HCT116 (cell line): ENCODE results near the gene DBNL. TPM values are rescaled to one million over a fixed set of nuclear protein-coding genes. Genes with fewer than 3 reads are reported as not detected.

Experiments
- ATAC-seq: fragments of 200-7000 bp; cut with Tn5 transposase; 2 replicates; pipeline ENCODE4 v1.9.1; 2020; ENCODE audit warnings: mild to moderate bottlenecking, moderate library complexity
- BruUV-seq: library from RNA; stranded (reverse); fragments of 400-500 nt; replicated peaks from 2 replicates; lab custom pipeline; 2021; lab: Mats Ljungman, UMichigan
- CTCF ChIA-PET: fragments of 300-600 bp; sonication (Branson Sonifier 250); formaldehyde crosslinking; loops from one replicate; lab custom pipeline; 2021; ENCODE audit warnings: antibody characterized with exemption; lab: Charles Lee
- POLR2A ChIA-PET: fragments of 300-600, 350-600 bp; sonication (Branson Sonifier 250); formaldehyde crosslinking; loops from one replicate; lab custom pipeline; 2021; ENCODE audit warnings: antibody characterized with exemption; lab: Charles Lee
- RAD21 ChIA-PET, 2 experiments: fragments of 300-600 bp; sonication (Branson Sonifier 250); formaldehyde crosslinking; loops; one replicate each; lab custom pipeline; 2023; ENCODE audit warnings: low total read pairs in 2 of 2; ENCODE audit not compliant: uncharacterized antibody in 2 of 2, unreplicated experiment in 2 of 2, low non-redundant PET in 1 of 2; lab: Charles Lee
- DNase-seq: peaks from one replicate; pipeline ENCODE4 v3.0.0-alpha.2; 2010; ENCODE audit warnings: low read depth, low spot score
- H2AFZ ChIP-seq: fragments of 200-600 bp; shearing (Covaris generic), sonication (generic); 2 replicates; pipeline ENCODE4 v1.6.1; 2017; ENCODE audit warnings: low read depth, mixed run types, mixed read lengths, antibody characterized with exemption, low read length; ENCODE audit not compliant: poor library complexity, severe bottlenecking
- H3K27ac ChIP-seq: 2 replicates; pipeline ENCODE4 v1.5.1; 2012; ENCODE audit warnings: low read depth, low read length
- H3K27me3 ChIP-seq: fragments of 200-600 bp; sonication (generic); 2 replicates; pipeline ENCODE4 v1.6.1; 2016; ENCODE audit warnings: mixed run types, low read length, mixed read lengths; ENCODE audit not compliant: insufficient read depth
- H3K36me3 ChIP-seq, 2 experiments: fragments of 200-500 bp in 1 of 2; fragments of 200-600 bp in 1 of 2; sonication (Bioruptor generic) in 1 of 2; sonication (generic) in 1 of 2; 2 replicates each; pipeline versions ENCODE4 v1.5.1 to v1.6.1; 2014 to 2016; ENCODE audit warnings: low read length in 2 of 2, inconsistent platforms in 1 of 2, mixed read lengths in 1 of 2, mixed run types in 1 of 2; ENCODE audit not compliant: insufficient read depth in 2 of 2, control insufficient read depth in 1 of 2
- H3K4me1 ChIP-seq, 2 experiments: fragments of 200-600 bp in 1 of 2; sonication (generic) in 1 of 2; 2 replicates each; pipeline versions ENCODE4 v1.5.1 to v1.6.1; 2012 to 2017; ENCODE audit warnings: low read length in 2 of 2, inconsistent platforms in 1 of 2, mild to moderate bottlenecking in 1 of 2, mixed read lengths in 1 of 2, mixed run types in 1 of 2, moderate library complexity in 1 of 2; ENCODE audit not compliant: insufficient read depth in 2 of 2, control insufficient read depth in 1 of 2
- H3K4me2 ChIP-seq: fragments of 200-600 bp; sonication (generic); 2 replicates; pipeline ENCODE4 v1.6.1; 2017; ENCODE audit warnings: mixed run types, low read length, mixed read lengths
- H3K4me3 ChIP-seq, 2 experiments: fragments of 200-600 bp in 1 of 2; sonication (generic) in 1 of 2; replicated peaks in 1 of 2; 2 replicates each; pipeline ENCODE4 v1.5.1; 2011 to 2016; ENCODE audit warnings: low read length in 2 of 2, control low read depth in 1 of 2, low read depth in 1 of 2, mild to moderate bottlenecking in 1 of 2, mixed read lengths in 1 of 2, mixed run types in 1 of 2
- H3K79me2 ChIP-seq: fragments of 200-600 bp; sonication (generic); 2 replicates; pipeline ENCODE4 v1.6.1; 2017; ENCODE audit warnings: mild to moderate bottlenecking, mixed run types, low read length, moderate library complexity, mixed read lengths; ENCODE audit not compliant: insufficient read depth
- H3K9ac ChIP-seq: fragments of 200-600 bp; sonication (generic); 2 replicates; pipeline ENCODE4 v1.6.1; 2016; ENCODE audit warnings: low read length, mixed read lengths
- H3K9me2 ChIP-seq: fragments of 200-600 bp; sonication (generic), shearing (Covaris generic); 2 replicates; pipeline ENCODE4 v1.6.1; 2017; ENCODE audit warnings: mixed run types, mild to moderate bottlenecking, moderate library complexity; ENCODE audit not compliant: insufficient read depth
- H3K9me3 ChIP-seq, 2 experiments: fragments of 200-500 bp in 1 of 2; fragments of 200-600 bp in 1 of 2; sonication (Bioruptor generic) in 1 of 2; sonication (generic) in 1 of 2; 2 replicates each; pipeline ENCODE4 v1.6.1; 2014 to 2017; ENCODE audit warnings: low read length in 2 of 2, mixed read lengths in 2 of 2, inconsistent platforms in 1 of 2, low read depth in 1 of 2, mild to moderate bottlenecking in 1 of 2, mixed run types in 1 of 2, moderate library complexity in 1 of 2; ENCODE audit not compliant: control insufficient read depth in 1 of 2, insufficient read depth in 1 of 2
- H4K20me1 ChIP-seq: fragments of 200-600 bp; sonication (generic), shearing (Covaris generic); 2 replicates; pipeline ENCODE4 v1.6.1; 2017; ENCODE audit warnings: mixed run types, mild to moderate bottlenecking, moderate library complexity; ENCODE audit not compliant: insufficient read depth
- ATF3 ChIP-seq: IDR thresholded peaks from 2 replicates; pipeline ENCODE4 v1.6.1; 2012
- CEBPB ChIP-seq: IDR thresholded peaks from 2 replicates; pipeline ENCODE4 v1.6.1; 2012; ENCODE audit warnings: low read depth
- SIN3A ChIP-seq: IDR thresholded peaks from 2 replicates; pipeline ENCODE4 v1.6.1; 2012; ENCODE audit warnings: low read depth
- YY1 ChIP-seq: IDR thresholded peaks from 2 replicates; pipeline ENCODE4 v1.6.1; 2011; ENCODE audit warnings: low read length, low read depth, moderate library complexity, mild to moderate bottlenecking; ENCODE audit not compliant: insufficient replicate concordance; ENCODE audit errors: extremely low read depth
- ZNF274 ChIP-seq: fragments of 200-500 bp; sonication (Bioruptor generic); IDR thresholded peaks from 2 replicates; pipeline ENCODE4 v1.6.1; 2014; ENCODE audit warnings: mild to moderate bottlenecking, low read depth, low read length, inconsistent platforms
- intact Hi-C: fragments of 100-400 bp; cut with micrococcal nuclease; formaldehyde crosslinking; loops from 2 replicates; pipeline ENCODE4 v1.10.0; 2022
- total RNA-seq: library from RNA; stranded (reverse); gene quantifications from one replicate; pipeline ENCODE4 v1.2.1, GENCODE V29; 2021; ENCODE audit not compliant: unreplicated experiment
- TF ChIP-seq, protein P1 (sequence below): IDR thresholded peaks from 2 replicates; pipeline ENCODE4 v1.6.1; 2011; ENCODE audit warnings: mild to moderate bottlenecking, low read length, moderate library complexity; ENCODE audit not compliant: insufficient replicate concordance; ENCODE audit errors: extremely low read depth
- TF ChIP-seq, protein P2 (sequence below), 3 experiments: fragments of 200-600 bp in 1 of 3; sonication (generic) in 1 of 3; IDR thresholded peaks in 2 of 3; conservative IDR thresholded peaks in 1 of 3; 2 replicates each; pipeline ENCODE4 v1.5.1; 2012 to 2017; ENCODE audit warnings: low read depth in 2 of 3, low read length in 2 of 3, antibody characterized with exemption in 1 of 3, borderline replicate concordance in 1 of 3, control low read depth in 1 of 3, mild to moderate bottlenecking in 1 of 3, mixed read lengths in 1 of 3, mixed run types in 1 of 3, moderate library complexity in 1 of 3; ENCODE audit not compliant: insufficient read depth in 1 of 3

Gene DBNL
- total RNA-seq, 1 experiment from 2014 or later: 39.4 TPM

DNA sequence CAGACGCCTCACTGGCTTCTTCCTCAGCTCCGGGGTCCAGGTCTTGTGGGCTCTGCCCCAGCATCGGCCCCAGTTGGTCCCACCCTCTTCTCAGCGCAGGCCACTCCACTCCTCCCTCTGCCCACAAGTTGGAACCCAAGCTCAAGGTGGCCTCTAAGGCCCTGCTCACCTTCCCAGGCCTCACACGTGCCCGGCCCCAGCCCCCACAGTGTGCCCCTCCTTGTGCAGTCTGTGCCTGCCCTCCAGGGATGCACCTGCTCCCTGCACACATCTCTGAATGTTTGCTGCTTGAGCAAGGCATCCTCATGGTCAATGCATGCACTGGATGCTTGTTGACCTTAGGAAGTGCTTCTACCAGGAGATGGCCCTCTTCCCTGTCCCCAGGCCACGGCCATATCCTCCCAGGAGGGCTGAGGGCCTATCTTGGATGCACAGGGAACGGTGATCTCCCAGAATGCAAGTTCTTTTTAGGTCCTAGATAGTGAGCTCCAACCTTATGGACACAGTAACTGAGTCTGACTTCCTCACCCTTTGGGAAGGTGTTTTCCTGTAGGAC is 51.9 kb downstream of the DBNL start (continued):
- TF ChIP-seq ATF3: no peak
- no peak for TF ChIP-seq ZNF274
- TF ChIP-seq, protein P1, sequence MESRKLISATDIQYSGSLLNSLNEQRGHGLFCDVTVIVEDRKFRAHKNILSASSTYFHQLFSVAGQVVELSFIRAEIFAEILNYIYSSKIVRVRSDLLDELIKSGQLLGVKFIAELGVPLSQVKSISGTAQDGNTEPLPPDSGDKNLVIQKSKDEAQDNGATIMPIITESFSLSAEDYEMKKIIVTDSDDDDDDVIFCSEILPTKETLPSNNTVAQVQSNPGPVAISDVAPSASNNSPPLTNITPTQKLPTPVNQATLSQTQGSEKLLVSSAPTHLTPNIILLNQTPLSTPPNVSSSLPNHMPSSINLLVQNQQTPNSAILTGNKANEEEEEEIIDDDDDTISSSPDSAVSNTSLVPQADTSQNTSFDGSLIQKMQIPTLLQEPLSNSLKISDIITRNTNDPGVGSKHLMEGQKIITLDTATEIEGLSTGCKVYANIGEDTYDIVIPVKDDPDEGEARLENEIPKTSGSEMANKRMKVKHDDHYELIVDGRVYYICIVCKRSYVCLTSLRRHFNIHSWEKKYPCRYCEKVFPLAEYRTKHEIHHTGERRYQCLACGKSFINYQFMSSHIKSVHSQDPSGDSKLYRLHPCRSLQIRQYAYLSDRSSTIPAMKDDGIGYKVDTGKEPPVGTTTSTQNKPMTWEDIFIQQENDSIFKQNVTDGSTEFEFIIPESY: no peak

- POLR2A ChIA-PET: interaction anchor here (1.5 kb wide), 1 partner anchor 13 kb away, joined by 3 read pairs; no protein-coding TSS in a partner anchor
- CTCF ChIA-PET: no interaction called here
- RAD21 ChIA-PET: no interaction called here
These were observed 52.8 kb downstream of the DBNL start for GRCh38 chr7:44097064-44097932.

More at GRCh38 chr7:44097064-44097932, 52.8 kb downstream of the DBNL start:
- Histone ChIP-seq H3K4me1 (no peaks in the 10 kb centered on the region), H2AFZ (no peak overlapping the region), H3K9ac (no peak overlapping the region), H3K27ac (no peak overlapping the region), H3K9me2 (no peaks in the 10 kb centered on the region)
- intact Hi-C loops: no loop called here
- BruUV-seq: no TSS peak
- TF ChIP-seq CEBPB (no peak), YY1 (no peak), ATF3 (no peak), ZNF274 (no peak), SIN3A (no peak)
- TF ChIP-seq, protein P2, sequence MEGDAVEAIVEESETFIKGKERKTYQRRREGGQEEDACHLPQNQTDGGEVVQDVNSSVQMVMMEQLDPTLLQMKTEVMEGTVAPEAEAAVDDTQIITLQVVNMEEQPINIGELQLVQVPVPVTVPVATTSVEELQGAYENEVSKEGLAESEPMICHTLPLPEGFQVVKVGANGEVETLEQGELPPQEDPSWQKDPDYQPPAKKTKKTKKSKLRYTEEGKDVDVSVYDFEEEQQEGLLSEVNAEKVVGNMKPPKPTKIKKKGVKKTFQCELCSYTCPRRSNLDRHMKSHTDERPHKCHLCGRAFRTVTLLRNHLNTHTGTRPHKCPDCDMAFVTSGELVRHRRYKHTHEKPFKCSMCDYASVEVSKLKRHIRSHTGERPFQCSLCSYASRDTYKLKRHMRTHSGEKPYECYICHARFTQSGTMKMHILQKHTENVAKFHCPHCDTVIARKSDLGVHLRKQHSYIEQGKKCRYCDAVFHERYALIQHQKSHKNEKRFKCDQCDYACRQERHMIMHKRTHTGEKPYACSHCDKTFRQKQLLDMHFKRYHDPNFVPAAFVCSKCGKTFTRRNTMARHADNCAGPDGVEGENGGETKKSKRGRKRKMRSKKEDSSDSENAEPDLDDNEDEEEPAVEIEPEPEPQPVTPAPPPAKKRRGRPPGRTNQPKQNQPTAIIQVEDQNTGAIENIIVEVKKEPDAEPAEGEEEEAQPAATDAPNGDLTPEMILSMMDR (IDR thresholded peaks at IDR 0.05 in 2 of 3, conservative IDR thresholded peaks at IDR 0.05 in 1 of 3; ENCODE audit: borderline replicate concordance in 1 of 3, insufficient read depth in 1 of 3, low read depth in 2 of 3, low read length in 2 of 3): no peak
- TF ChIP-seq, all 23 proteins: peak for 0
- ATAC-seq (no peak), DNase-seq (no peak)
- Histone ChIP-seq H3K36me3 (no peaks in the 10 kb centered on the region), H3K79me2 (no peaks in the 10 kb centered on the region), H3K4me3 (no peak overlapping the region), H4K20me1 (no peaks in the 10 kb centered on the region), H3K4me2 (no peak overlapping the region), H3K9me3 (no peaks in the 10 kb centered on the region), H3K27me3 (no peaks in the 10 kb centered on the region)
